CD4-positive, alpha-beta T cell treated with Interleukin-15 for 4 hours (primary cell): ENCODE measurements around the gene IL1R2.

Experiments used
- DNase-seq: peaks from one replicate; pipeline ENCODE4 v3.0.0-alpha.2; 2020; ENCODE audit warnings: low spot score

The IL1R2 gene

DNA sequence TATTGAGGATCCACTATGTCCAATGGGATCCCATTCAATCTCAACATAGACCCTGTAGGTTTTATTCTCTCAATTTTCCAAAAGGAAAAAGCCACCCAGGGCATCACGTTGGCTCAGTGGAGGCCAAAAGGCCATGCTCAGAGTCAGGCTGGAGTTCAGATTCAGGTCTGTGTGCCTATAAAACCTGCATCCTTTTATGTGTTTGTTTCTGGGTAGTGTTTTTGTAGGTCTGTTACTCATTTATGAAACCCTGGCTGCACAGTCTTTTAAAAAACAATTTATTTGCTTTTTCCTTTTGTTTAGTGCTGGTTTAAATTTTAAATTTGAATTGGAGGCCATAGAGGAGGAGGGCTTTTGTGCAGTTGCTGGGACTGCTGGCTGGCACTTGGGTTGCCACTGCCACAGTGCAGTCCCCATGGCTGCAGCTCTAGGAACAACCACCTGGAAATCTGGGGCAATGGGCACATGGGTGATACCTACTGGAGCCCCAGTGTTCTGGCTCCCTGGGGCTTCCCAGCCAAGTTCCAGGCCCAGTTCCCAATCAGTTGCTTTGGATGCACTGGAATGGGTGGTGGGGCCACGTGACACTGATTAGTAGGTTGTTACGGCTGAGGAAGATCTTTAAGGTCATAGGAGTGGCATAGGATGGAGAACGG lies 31.3 kb downstream of the IL1R2 start:
- no peak for DNase-seq

DNA sequence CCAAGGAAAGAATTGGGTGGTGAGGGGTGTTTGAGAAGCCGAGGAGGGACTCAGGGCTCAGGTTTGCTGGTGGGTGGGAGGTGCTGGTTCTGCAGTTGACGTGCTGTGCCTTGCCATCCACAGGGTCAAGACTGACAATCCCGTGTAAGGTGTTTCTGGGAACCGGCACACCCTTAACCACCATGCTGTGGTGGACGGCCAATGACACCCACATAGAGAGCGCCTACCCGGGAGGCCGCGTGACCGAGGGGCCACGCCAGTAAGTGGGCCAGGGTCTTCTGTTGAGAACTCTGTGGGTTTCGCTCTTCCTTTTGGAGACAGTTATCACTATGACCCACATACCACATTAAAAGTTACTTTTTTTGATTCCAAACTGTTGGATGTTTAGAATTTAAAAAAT lies 32.6 kb downstream of the IL1R2 start:
- DNase-seq: no peak

- no peak for DNase-seq
Measured at GRCh38 chr2:102025016-102025501, 33.3 kb downstream of the IL1R2 start.

DNA sequence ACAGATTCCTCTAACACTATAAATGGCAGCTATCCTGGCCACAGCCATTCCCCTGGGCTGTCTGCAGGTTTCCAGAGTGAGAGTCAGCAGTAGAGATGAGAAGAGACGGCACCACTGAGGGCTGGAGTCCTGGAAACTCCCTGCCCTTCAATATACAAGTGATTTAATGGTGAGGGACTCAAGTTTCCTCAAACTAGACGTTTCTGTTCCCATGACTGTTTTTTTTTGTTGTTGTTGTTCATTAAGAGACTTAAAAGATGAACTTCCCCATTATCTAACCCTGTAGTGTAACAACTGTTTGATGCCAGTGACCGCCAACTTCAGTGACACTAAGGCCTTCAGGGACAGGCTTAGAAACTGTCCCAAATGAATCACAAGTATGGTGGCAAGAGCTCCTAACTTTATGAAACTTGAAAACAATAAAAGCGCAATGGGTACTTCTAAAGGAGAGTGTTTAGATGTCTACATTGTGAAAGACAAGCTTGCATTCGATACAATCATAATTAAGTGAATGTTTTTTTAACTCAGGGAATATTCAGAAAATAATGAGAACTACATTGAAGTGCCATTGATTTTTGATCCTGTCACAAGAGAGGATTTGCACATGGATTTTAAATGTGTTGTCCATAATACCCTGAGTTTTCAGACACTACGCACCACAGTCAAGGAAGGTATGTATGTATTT lies 34.0 kb downstream of the IL1R2 start:
- DNase-seq: no peak

GRCh38 chr2:102027036-102027980 lies 35.5 kb downstream of the IL1R2 start:
- no peak for DNase-seq

- no peak for DNase-seq
Measured at GRCh38 chr2:102028470-102028869, 36.7 kb downstream of the IL1R2 start.

DNA sequence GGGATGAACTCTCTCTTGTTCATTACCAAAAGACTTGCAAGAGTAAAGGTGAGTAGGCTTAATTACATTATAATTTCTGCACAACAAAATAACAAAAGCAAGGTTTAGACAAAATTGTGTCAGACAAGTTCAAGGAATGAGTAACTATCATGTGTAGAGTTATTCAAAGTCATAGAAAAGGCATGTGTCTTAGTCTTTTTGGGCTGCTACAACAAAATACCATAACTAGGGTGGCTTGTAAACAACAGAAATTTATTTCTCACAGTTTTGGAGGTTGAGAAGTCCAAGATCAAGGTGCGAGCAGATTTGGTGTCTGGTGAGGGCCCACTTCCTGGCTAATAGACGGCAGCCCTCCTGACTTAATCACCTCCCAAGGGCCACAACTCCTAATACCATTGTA lies 37.6 kb downstream of the IL1R2 start:
- no peak for DNase-seq

GRCh38 chr2:102029952-102030351 lies 38.2 kb downstream of the IL1R2 start:
- no peak for DNase-seq

DNA sequence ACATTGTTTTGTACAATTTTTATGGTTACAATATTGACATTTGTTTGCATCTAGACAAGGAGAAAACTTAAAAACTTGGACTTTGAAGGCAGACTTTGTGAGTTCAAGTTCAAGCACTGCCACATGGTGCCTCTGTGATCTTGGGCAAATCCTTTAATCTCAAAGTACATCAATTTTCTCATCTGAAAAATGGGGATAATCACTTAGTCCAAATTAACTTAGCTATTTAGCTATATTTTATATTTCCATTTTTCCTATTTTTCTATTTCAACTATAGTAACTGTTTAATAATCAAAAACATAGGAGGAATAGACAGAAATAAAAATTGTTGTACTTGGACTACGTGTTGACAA lies 38.7 kb downstream of the IL1R2 start:
- no peak for DNase-seq

DNA sequence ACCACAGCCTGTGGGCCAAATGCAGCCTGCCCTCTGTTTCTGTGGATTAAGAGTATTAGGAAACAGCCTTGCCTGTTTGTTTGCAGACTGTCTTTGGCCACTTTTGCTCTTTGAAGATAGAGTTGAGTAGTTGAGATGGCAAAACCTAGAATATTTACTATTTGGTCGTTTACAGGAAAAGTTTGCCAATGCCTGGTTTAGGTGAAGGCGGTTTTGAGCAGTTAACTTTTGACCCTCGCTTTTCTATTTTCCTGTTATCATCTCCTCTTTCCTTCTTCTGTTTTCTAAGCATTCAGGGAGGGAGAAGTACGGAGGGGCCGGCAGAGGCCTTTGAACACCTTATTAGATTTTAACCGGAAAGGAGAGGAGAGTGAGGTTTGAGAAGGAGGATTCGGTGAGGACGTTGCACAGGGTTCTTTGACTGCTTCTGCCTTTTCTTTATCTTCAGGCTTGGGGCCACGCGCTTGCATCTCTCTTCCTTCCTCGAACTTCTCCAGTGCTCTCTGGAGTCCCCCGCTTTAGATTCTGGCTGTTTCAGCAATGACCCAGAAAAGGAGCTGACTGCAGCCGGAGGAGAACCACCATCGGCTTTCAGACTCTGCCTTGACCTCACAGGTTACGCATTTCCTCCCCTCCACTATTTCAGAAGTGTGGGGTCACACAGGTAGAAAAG lies 39.2 kb downstream of the IL1R2 start:
- no peak for DNase-seq

DNA sequence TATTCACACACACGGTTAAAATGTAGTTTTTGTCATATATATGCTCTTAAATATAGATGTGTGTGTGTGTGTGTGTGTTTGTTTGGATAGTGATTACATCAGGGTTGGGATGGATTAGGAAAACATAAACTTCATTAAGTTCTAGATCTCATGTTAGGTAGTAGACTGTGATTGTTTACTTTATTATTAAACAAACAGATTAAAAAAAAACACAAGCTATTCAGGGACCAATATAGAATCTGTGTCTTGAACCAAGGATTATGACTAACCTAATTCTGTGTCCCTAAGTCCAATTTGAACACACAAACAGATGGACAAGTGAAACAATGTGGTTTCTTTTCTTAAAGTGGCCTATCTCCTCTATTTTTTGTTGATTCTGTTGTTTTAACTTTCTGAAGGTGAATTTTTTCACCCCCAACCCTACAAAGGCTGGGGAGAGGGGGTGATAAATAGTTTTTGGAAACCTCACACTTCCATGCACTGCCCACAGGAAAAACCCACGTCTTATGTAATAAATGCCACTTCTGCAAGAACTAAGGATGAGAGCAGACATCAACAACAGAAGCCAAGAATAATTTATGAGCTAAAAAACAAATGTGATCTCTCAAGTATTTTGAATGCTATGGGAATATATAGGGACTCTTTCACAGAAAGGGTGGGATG lies 40.7 kb downstream of the IL1R2 start:
- DNase-seq: no peak

- no peak for DNase-seq
Measured at GRCh38 chr2:102033031-102033749, 41.4 kb downstream of the IL1R2 start.

- DNase-seq: no peak
Measured at GRCh38 chr2:102033750-102034682, 42.3 kb downstream of the IL1R2 start.

DNA sequence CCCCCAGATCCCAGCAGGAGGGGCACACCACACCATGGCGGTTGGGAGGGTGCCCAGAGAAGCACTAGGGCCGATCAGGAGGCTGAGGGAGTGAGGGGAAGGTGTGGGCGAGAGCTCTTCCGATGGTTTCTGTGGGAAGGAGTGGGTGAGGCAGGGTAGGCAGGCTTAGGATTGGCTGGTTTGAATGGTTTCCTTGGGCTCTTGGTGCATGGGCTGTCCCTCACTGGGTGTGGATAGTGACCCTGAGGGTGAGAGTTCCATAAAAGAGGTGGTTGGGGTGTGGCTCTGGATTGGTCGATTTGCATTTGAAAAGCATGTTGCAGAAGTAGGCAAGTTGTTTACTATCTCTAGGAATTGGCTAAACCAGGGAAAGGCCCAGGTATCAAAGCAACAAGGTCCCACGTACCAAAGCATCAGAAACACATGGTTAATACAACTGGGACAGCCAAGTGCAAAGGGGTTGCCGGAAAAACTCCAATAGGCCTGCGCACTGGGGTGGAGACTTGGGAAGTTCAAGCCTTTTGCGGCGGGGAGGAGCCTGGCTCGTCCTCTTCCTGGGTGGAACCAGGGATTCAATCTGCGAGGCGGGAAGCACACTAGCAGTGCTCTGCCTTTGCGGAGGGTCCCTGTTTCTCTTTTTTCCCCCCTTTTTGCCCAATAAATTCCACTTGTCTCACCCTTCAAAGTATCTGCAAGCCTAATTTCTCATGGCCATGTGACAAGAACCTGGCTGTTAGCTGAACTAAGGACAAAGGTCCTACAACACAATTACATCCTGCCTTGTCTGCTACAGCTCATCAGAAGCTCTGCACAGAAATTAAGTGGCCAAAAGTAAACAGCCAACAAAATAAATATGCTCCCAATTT lies 43.2 kb downstream of the IL1R2 start:
- no peak for DNase-seq

DNA sequence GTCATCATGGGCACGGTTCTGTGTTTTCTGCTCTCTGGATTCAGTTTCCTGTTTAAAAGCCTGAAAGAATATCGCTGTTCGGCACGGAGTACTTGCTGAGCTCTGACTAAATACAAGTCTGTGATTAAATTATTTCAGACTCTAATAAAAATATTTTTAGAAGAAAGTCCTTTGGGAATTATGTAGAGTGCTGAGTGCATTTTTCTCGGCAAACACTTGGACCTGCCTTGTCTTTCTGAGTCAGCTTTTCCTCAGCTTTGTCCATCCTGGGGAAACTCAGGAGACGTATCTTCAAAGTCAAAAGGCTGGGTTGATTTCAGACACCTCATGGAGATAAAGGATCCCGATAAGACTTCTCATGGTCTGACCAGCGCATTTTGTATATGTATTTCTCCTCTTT lies 45.9 kb downstream of the IL1R2 start:
- no peak for DNase-seq

DNA sequence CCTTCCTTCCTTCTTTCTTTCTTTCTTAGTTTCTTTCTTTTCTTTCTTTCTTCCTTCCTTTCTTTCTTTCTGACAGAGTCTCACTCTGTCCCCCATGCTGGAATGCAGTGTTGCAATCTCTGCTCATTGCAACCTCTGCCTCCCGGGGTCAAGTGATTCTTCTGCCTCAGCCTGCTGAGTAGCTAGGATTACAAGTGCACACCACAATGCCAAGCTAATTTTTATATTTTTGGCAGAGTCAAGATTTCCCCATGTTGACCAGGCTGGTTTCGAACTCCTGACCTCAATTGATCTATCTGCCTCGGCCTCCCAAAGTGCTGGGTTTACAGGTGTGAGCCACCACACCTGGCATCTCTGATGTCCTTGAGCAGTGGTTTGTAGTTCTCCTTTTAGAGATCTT lies 48.5 kb downstream of the IL1R2 start:
- DNase-seq: no peak

DNA sequence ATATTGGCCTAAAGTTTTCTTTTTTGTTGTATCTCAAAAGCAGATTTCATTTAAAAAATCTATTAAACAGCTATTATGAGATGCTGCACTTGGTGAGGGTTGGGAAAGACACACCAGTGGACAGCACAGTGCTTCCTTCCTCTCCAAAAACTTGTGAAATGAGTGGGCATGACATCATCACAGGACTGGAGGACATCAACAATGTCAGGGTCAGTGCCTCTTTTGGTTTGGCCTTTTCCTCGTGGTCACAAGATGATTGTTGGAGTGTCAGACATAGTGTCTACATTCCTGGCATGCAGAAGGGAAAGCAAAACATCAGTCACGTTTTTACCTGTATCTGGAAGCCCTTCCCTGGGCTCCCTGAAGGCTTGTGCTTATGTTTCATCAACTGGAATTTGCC lies 49.6 kb downstream of the IL1R2 start:
- DNase-seq: no peak

DNA sequence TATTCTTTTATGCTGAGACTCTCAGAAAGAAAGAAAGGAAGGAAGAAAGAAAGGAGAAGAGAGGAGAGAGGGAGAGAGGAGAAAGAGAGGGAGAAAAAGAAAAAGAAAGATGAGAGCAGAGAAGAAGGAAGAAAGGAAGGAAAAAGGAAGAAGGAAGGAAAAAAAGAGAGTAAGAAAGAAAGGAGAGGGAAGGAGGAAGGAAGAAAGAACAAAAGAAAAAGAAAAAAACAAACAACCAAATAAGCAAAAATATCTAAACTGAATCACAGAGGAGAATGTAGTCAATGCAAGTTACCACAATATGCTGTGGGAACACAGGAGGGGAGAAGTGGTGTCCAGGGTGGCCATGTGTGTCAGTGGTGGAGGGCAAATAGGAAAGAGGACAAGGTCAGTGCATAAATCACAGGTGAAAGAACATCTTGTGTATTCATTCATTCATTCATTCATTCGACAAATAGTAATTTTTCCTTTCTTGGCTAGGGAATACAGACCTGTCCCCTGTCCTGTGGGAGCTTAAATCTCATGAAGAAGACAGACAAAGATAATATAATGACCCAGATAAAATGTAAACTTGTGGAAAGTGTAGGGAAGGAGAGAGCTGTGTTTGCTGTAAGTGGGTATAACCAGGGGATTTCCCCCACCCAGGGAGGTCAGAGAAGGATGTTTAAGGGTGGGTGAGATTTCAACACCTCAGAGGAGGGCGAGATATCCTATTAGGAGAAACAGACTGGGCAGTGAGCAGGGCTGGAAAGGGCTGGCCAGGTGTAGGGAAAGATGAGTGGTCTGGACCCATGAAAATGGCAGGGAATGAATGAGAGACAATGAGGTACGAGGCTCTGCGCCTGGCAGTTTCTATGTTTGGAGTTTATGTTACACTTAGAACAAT lies 50.7 kb downstream of the IL1R2 start:
- DNase-seq: no peak
